ENCODE data around the gene OLFM1. TPM values are rescaled to one million over a fixed set of nuclear protein-coding genes. Genes with fewer than 3 reads are reported as not detected.
"Not testable (repeated sequence)": the region's sequence is repeated elsewhere in the genome, so short reads cannot be mapped to it uniquely, and the experiment has no call there.

Gene OLFM1
- total RNA-seq, 1 experiment from 2014 or later = 0.06 TPM

DNA sequence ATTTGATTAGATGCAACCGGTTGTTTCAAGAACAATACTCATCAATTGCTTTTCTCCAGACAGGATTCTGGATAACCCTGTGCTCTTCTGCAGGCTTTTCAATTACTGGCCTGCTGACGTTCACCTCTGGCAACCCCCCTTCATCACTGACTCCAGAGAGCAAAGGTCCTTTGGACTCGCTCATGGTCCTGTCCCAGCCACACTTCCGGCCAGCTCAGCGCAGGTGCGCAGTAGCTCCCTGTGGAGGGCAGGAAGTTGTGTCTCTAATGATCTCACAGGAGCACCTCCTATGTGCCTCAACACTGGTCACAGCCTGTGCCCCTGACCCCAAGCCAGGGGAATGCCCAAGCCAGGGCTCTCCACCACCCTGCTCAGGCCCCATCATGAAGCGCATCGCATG is 44.0 kb downstream of the OLFM1 start:
- DNase-seq (ENCODE audit: low read depth) = no peak

DNA sequence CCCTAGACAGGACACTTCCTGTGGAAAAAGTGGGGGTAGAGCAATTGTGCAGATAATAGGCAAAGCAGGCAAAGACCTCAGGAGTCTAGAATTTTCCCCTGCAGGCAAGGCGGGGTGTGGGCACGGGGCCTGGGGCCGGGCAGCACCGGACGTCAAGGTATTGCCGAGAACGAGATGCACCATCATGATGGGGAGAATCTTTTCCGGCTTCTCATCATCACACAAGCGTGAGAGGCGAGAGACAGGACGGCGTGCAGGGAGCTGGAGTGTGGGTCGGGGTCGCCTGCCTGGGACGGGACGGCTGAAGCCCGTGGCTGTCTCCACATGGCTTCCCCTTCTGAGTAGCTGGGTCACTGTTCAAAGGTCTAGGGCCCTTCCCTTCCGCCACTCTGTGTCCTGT is 44.5 kb downstream of the OLFM1 start:
- DNase-seq (ENCODE audit: low read depth) = no peak

DNA sequence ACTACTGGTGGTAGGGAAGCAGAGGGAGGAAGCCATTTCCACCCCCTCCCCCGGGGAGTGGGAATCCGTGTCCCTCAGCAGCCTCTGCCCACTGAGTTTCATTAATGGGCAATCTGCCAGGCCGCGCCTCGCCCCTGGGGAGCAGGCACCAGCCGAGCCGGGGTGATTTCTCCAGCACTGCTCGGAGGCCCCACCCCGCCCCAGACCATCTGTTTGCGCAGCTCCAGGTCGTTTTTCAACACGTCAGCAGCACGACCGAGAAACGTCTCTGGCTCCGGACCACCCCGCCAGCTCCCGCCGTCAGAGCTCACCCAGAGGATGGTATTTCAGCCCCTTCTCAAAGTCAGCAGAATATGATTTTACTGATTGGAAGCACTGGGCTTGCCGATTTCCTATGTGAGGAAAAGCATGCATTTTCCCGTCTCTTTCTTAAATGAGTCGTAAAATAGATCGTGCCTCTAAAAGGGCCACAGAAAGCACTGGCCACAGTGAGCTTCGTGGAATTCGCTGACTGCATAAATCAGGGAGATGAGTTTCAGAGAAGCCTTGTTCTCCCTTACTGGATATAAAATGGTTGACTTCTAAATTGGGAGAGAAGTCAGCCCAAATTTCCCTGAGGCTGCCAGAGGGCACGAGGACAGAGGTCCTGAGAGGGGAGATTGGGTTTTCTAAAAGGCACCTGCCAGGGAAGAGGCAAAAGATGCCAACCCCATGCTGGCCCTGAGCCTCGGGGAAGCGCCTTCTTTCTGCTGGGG is 47.0 kb downstream of the OLFM1 start:
- no peak for DNase-seq (ENCODE audit: low read depth)

DNA sequence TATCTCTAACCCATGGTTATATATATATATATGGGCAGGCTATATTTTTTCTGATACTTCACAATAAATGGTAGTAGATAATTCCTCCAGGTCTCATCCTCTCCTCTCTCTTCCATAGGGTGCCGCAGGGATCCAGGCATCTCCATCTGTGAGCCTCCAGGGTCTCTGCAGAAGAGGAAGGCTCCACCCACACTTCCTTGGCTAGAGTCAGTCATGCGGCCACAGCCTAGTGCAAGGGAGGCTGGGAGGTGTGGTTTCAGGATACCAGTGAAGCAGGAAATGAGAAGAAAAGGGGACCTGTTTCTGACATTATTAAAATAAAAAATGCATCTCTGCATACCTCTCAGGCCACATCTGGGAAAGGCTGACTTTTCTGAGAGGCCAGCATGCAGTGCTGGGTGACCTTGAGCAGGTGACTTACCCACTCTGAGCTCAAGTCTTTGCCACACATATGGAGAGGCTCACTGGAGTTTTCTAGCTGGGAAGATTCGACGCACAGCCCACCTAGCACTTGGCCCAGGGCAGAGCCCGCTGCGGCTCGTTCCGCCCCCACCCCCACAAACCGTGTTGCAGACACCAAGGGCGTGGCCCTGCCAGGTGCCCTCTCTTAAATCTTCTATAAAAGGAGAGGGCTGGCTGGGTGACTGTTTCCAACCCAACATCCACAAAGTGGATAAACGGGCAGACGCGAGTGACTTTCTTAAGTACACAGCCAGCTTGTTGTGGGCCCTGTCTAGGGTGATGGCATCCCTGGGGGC is 47.9 kb downstream of the OLFM1 start:
- no peak for DNase-seq (ENCODE audit: low read depth)

- no peak for DNase-seq (ENCODE audit: low read depth)
Observed at GRCh38 chr9:135135929-135136315, 48.5 kb downstream of the OLFM1 start.

- DNase-seq (ENCODE audit: low read depth) = no peak
Observed at GRCh38 chr9:135136481-135136880, 49.0 kb downstream of the OLFM1 start.

DNA sequence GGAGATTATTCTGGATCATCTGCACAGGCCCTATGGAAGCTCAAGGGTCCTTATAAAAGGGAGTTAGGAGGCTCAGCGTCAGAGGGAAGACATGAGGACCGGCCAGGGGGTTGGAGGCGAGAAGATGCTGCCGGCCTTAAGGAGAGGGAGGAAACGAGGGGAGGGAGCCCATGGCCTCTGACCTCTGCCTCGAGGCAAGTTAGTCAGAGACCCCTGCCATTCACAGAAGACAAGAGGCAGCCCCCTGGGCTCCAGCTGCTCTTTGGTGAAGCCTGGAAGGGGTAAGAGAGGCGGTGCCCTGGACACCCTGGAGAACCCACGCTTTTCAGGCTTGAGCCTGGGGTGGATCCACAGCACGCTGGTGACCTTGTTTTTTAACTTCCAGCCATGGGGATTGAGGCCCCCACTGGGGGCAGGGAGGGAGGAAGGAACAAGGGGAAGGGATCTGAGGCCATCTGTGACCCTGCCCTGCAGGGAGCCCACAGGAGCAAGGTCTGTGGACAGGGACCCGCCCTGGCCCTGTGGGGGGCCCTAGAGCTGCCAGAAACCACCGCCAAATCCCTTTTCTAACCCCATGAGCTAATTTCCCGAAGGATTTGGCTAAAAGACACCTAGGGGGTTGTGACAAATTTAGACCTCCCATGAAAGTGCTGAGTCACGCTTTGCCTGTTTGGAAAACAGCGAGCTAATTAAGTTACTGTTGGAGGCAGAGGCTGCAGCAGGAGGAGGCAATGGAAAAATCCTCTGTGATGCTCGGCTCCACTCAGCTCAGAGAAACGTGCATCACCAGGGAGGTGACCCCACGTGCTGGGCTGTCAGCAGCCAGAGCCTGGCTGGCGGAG is 49.7 kb downstream of the OLFM1 start:
- DNase-seq (ENCODE audit: low read depth) = no peak

GRCh38 chr9:135138078-135138855 is 50.8 kb downstream of the OLFM1 start:
- no peak for DNase-seq (ENCODE audit: low read depth)

DNA sequence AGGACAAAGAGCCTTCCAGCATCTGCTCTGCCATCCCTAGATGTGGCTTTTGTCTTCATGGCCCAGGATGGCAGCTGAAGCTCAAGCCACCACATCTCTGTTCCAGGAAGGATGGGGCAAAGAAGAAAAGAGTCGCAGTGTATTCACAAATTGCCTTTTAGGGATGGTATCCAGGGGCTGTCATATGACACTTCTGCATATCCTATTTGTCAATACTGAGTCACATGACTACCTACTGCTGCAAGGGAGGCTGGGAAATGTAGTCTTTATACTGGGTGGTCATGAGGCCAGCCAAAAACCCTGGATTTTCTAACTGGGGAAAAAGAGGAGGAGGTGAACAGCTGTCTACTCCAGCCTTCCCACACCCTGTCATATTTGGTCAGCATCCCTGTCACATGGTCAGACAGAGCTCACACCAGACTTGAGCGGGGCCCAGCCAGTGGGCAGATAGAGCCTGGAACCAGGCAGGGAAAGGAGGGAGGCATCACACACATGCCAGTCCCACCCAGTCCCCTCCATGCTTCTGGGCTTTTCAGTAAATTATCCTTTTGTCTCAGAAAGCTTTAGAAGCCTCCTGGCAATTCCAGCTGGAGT is 52.0 kb downstream of the OLFM1 start:
- no peak for DNase-seq (ENCODE audit: low read depth)

DNA sequence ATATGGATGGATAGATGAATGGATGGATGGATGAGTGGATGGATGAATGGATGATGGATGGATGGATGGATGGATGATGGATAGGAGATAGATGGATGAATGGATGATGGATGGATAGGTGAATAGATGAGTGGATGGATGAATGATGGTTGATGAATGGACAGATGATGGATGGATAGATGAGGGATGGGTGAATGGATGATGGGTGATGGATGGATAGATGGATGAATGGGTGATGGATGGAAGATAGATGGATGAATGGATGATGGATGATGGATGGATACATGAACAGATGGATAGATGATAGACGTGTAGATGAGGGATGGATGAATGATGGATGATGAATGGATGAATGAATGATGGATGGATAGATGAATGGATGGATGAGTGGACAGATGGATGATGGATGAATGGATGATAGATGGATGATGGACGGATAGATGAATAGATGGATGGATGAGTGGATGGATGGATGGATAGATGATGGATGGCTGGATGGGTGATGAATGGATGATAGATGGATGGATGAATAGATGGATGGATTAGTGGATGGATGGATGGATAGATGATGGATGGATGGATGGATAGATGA is 53.8 kb downstream of the OLFM1 start:
- DNase-seq (ENCODE audit: low read depth) = no peak

DNA sequence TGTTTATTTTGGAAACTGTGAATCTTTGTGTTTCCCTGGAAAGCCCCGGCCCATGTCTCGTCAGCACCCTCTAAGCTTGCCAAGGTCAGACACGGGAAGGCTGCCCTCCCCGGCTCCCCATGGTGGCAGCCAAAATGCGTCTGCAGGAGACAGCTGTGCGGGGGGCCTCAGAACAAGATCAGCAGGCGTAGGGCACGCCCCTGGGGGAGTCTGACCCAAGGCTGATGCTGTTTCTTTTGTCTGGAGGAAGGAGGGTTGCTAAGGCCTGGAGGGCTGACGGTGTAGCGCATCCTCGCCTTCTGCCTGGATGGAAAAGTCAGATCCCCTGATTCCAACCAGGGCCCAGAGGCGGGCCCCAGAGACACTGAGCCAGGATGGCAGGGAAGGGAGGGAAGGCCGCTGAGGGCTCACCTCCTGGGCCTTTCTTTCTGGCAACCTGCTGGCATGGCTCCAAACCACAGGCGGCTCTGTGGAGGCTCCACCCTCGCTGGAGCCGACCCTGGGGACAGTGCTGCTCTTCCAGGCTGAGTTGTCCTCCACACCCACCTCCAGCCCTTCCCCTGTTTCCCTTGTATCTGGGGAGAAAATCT is 57.2 kb downstream of the OLFM1 start:
- DNase-seq (ENCODE audit: low read depth) = no peak

DNA sequence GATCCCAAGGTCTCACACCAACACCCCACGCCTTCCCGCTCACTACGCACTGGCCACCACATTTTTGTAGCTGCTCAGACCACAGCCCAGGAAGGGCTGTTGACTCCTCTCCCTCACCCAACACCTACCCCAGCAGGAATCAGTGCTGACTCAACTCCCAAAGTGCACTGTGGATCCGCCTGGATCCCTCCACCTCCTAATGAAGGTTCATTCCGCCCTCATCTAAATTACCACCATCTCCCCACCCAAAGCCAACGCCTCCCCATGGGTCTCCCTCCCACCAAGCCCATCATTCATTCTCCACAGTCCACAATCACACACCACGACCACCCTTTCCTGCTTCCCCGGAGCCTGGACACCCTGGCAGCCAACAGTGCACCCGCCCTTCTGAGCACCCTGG is 57.8 kb downstream of the OLFM1 start:
- DNase-seq (ENCODE audit: low read depth) = no peak

- no peak for DNase-seq (ENCODE audit: low read depth)
Observed at GRCh38 chr9:135146241-135146640, 58.8 kb downstream of the OLFM1 start.

GRCh38 chr9:135146766-135147473 is 59.5 kb downstream of the OLFM1 start:
- no peak for DNase-seq (ENCODE audit: low read depth)

- no peak for DNase-seq (ENCODE audit: low read depth)
Observed at GRCh38 chr9:135147474-135147805, 60.0 kb downstream of the OLFM1 start.

DNA sequence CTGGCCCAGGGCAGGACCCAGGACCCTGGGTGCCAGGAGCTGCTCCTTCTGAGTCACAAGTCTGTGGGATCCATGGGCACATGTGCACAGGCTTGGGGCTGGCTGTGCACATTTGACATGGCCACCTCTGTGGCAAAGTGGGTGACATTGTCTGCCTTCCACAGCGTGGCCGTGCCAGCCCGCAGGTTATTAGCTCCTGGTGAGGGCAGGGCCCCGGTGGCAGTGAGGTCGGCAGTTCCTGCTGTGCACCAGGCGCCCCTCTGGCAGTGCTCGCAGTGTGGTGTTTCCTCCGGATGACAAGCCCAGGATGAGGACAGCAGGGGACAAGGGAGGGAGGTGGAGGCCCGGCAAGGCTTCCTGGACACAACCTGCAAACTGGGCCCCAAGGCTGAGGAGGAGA is 60.5 kb downstream of the OLFM1 start:
- no peak for DNase-seq (ENCODE audit: low read depth)

GRCh38 chr9:135148386-135148785 is 60.9 kb downstream of the OLFM1 start:
- no peak for DNase-seq (ENCODE audit: low read depth)

DNA sequence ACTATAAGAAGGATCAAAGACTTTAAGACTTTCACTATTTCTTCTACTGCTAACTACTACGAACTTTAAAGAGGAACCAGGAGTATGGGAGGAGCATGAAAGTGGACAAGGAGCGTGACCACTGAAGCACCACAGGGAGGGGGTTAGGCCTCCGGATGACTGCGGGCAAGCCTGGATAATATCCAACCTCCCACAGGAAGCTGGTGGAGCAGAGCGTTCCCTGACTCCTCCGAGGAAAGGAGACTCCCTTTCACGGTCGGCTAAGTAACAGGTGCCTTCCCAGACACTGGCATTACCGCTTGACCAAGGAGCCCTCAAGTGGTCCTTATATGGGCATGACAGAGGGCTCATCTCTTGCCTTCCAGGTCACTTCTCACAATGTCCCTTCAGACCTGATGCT is 62.4 kb downstream of the OLFM1 start:
- DNase-seq (ENCODE audit: low read depth) = not testable (repeated sequence)

GRCh38 chr9:135150981-135151380 is 63.5 kb downstream of the OLFM1 start:
- no peak for DNase-seq (ENCODE audit: low read depth)

Data from HT1080 (cell line).